NCI-H226 (cell line): ENCODE measurements around the gene EPB41L2.

ENCODE experiments used
- DNase-seq: peaks from one replicate; pipeline ENCODE4 v3.0.0-alpha.2; 2015

EPB41L2 gene

GRCh38 chr6:130858498-130859160 is 204.4 kb downstream of the EPB41L2 start:
- no peak for DNase-seq

GRCh38 chr6:130858054-130858453 is 205.0 kb downstream of the EPB41L2 start:
- DNase-seq = no peak

GRCh38 chr6:130853555-130854183 is 209.4 kb downstream of the EPB41L2 start:
- DNase-seq = no peak

GRCh38 chr6:130852844-130853554 is 210.0 kb downstream of the EPB41L2 start:
- DNase-seq = no peak

- DNase-seq = no peak
Measured at GRCh38 chr6:130851026-130851425, 212.0 kb downstream of the EPB41L2 start.

GRCh38 chr6:130849594-130849993 is 213.5 kb downstream of the EPB41L2 start:
- no peak for DNase-seq

- DNase-seq = no peak
Measured at GRCh38 chr6:130848945-130849344, 214.1 kb downstream of the EPB41L2 start.

- no peak for DNase-seq
Measured at GRCh38 chr6:130847001-130847910, 215.8 kb downstream of the EPB41L2 start.

GRCh38 chr6:130846501-130846900 is 216.5 kb downstream of the EPB41L2 start:
- no peak for DNase-seq

- DNase-seq = peak; percentile 31
Measured at GRCh38 chr6:130843575-130844320, 219.3 kb downstream of the EPB41L2 start.

- no peak for DNase-seq
Measured at GRCh38 chr6:130841128-130841728, 221.8 kb downstream of the EPB41L2 start.

- no peak for DNase-seq
Measured at GRCh38 chr6:130840050-130840449, 223.0 kb downstream of the EPB41L2 start.

- DNase-seq = no peak
Measured at GRCh38 chr6:130839379-130839778, 223.7 kb downstream of the EPB41L2 start.

- no peak for DNase-seq
Measured at GRCh38 chr6:130838951-130839350, 224.1 kb downstream of the EPB41L2 start.

GRCh38 chr6:130838250-130838860 is 224.7 kb downstream of the EPB41L2 start:
- no peak for DNase-seq

GRCh38 chr6:130837067-130837466 is 226.0 kb downstream of the EPB41L2 start:
- no peak for DNase-seq

- no peak for DNase-seq
Measured at GRCh38 chr6:130836055-130836640, 226.9 kb downstream of the EPB41L2 start.

GRCh38 chr6:130834482-130835251 is 228.4 kb downstream of the EPB41L2 start:
- no peak for DNase-seq

GRCh38 chr6:130833569-130833968 is 229.5 kb downstream of the EPB41L2 start:
- DNase-seq = no peak

GRCh38 chr6:130831607-130832006 is 231.4 kb downstream of the EPB41L2 start:
- no peak for DNase-seq
